Thymus (tissue), 11 donors: Measurements from ENCODE around the gene TNS3. TPM values are rescaled to one million over a fixed set of nuclear protein-coding genes. Genes with fewer than 3 reads are reported as not detected.

Experiments
- DNase-seq, 9 donors: peaks; one replicate each; pipeline ENCODE4 v3.0.0-alpha.2; 2013; ENCODE audit warnings: low spot score in 9 of 9, low read depth in 6 of 9, missing footprints in 1 of 9
- H3K27ac ChIP-seq, 2 donors: one replicate each; pipeline ENCODE4 v1.5.1; 2013; ENCODE audit warnings: control low read depth in 1 of 2, low read depth in 1 of 2, low read length in 1 of 2, mild to moderate bottlenecking in 1 of 2, moderate library complexity in 1 of 2
- H3K27me3 ChIP-seq, 2 donors: one replicate each; pipeline ENCODE4 v1.5.1; 2013; ENCODE audit warnings: low read length in 1 of 2; ENCODE audit not compliant: control insufficient read depth in 2 of 2, insufficient read depth in 1 of 2
- H3K36me3 ChIP-seq, 2 donors: one replicate each; pipeline ENCODE4 v1.5.1; 2013; ENCODE audit warnings: low read length in 1 of 2, mild to moderate bottlenecking in 1 of 2, moderate library complexity in 1 of 2; ENCODE audit not compliant: control insufficient read depth in 2 of 2, insufficient read depth in 2 of 2
- H3K4me1 ChIP-seq, 2 donors: one replicate each; pipeline ENCODE4 v1.5.1; 2013; ENCODE audit warnings: low read length in 2 of 2; ENCODE audit not compliant: control insufficient read depth in 2 of 2, insufficient read depth in 2 of 2
- H3K4me3 ChIP-seq, 2 donors: one replicate each; pipeline ENCODE4 v1.5.1; 2013; ENCODE audit warnings: low read length in 2 of 2, control low read depth in 1 of 2, mild to moderate bottlenecking in 1 of 2
- H3K9me3 ChIP-seq, 2 donors: one replicate each; pipeline ENCODE4 v1.5.1; 2013; ENCODE audit warnings: low read length in 1 of 2, mild to moderate bottlenecking in 1 of 2; ENCODE audit not compliant: control insufficient read depth in 2 of 2, insufficient read depth in 1 of 2
- WGBS: extraction: QIAGEN DNeasy Blood & Tissue Kit; methylation state at CpG from one replicate; pipeline ENCODE4 v1.1.7; 2013; 5-methylcytosine and 5-hydroxymethylcytosine counted together
- polyA plus RNA-seq: library from polyadenylated mRNA; stranded (reverse); fragments of 200-250 nt; gene quantifications from one replicate; pipeline ENCODE4 v1.2.3, GENCODE V29; 2013
- total RNA-seq: library from RNA; stranded (reverse); fragments of 120-200 nt; gene quantifications from one replicate; pipeline ENCODE4 v1.2.4, GENCODE V29; 2013
- donor health status: healthy.

TNS3 gene
- total and polyA plus RNA-seq, 2 donors: 5.9 to 6.2 TPM

DNA sequence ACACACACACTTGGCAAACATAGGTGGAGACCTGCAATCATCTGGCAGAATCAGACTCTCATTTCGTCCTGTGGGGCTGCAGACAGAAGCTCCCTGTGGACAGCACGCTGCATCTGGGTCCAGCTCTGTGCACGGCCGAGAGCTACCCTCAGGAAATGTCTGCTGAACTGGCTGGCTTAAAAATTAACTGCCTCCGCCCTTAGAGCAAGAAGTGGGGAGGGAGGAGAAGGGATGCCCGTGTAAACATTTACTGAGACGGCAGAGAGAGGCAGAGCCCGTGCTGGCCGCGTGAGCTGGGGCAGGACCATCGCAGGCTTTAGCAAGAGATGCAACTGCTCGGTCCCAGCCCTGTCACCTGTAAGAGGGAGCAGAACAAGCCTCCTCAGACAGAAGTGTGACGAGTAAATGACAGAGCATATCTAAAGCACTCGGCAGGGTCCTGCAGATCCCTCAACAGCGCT, 81.8 kb downstream of the TNS3 start:
- 86% methylated on average over 15 of the region's 15 CpGs for WGBS
- Histone ChIP-seq H3K36me3 (no peaks in the 10 kb centered on the region), H3K27ac (no peak overlapping the region), H3K4me1 (peaks cover 0 to 24% of the 10 kb centered on the region in 2 donors), H3K4me3 (no peak overlapping the region), H3K9me3 (no peaks in the 10 kb centered on the region), H3K27me3 (no peaks in the 10 kb centered on the region)
- no peak for DNase-seq

- Histone ChIP-seq H3K4me1 (peaks cover 0 to 29% of the 10 kb centered on the region in 2 donors), H3K27ac (no peak overlapping the region)
- WGBS: 90% methylated on average over 17 of the region's 17 CpGs
These were observed 83.5 kb downstream of the TNS3 start for GRCh38 chr7:47498229-47499056.

DNA sequence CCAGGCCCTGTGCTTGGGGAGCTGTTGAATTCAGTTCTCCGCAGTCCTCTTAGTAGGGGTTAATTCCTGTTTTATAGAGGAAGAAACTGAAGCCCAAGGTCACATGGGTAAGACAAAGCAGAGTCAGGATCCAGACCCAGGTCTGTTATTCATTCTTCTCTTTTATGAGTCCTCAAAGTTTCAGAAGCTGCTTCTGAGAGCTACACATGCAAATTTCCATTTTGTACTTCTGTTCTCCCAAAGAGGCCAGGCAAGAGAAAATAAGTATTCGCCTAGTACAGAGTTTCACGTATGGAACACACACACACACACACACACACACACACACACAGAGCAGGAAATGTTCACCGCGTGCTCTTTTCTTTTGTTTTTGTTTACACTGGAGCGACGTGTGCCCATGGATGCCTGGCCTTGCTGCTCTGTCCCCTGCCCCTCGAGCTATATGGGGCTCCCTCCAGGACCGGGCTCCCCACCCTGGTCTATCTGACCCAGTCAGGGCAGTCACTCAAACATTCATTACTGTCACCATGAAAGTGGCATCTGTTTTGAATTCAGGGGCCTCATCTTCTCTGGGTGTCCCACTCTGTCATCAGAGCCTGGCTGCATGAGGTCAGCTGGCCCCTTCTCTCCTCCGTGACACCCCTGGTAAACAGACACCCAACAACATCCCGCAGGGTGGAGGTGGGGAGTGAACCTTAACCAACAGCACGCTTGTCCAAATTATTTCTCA, 84.4 kb downstream of the TNS3 start:
- H3K4me1 ChIP-seq: peaks cover 0 to 29% of the 10 kb centered on the region in 2 donors
- no peaks in the 10 kb centered on the region for H3K9me3 ChIP-seq
- DNase-seq: no peak
- H3K27ac ChIP-seq: no peak overlapping the region
- no peaks in the 10 kb centered on the region for H3K36me3 ChIP-seq
- no peak overlapping the region for H3K4me3 ChIP-seq
- H3K27me3 ChIP-seq: no peaks in the 10 kb centered on the region
- WGBS: 60% methylated on average over 12 of the region's 12 CpGs

More at GRCh38 chr7:47498229-47499056, 83.5 kb downstream of the TNS3 start:
- Histone ChIP-seq H3K36me3 (no peaks in the 10 kb centered on the region), H3K9me3 (no peaks in the 10 kb centered on the region), H3K27me3 (no peaks in the 10 kb centered on the region), H3K4me3 (no peak overlapping the region)
- no peak for DNase-seq

DNA sequence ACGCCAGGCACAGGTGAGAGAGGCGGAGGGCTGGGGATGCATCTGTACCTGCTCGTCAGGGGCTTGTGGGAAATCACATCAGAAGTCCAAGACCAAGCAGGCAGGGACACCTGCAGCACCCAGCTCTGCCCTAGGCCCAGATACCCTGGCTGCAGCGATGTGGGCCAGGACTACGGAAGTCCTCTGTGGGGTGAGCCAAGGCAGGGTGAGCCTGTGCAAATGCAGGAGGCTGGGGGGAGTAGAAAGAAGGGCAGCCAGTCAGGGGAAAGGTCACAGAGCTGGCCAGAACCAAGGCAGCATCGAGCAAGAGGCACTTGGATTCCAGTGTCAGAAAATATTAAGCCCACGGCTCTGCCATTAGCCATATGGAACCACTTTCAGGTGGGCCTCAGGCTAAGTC, 85.2 kb downstream of the TNS3 start:
- no peak for DNase-seq
- Histone ChIP-seq H3K36me3 (no peaks in the 10 kb centered on the region), H3K4me3 (no peak overlapping the region), H3K27ac (no peak overlapping the region), H3K27me3 (no peaks in the 10 kb centered on the region), H3K4me1 (peaks cover 0 to 29% of the 10 kb centered on the region in 2 donors), H3K9me3 (no peaks in the 10 kb centered on the region)
- 96% methylated on average over 7 of the region's 7 CpGs for whole genome bisulfite sequencing

DNA sequence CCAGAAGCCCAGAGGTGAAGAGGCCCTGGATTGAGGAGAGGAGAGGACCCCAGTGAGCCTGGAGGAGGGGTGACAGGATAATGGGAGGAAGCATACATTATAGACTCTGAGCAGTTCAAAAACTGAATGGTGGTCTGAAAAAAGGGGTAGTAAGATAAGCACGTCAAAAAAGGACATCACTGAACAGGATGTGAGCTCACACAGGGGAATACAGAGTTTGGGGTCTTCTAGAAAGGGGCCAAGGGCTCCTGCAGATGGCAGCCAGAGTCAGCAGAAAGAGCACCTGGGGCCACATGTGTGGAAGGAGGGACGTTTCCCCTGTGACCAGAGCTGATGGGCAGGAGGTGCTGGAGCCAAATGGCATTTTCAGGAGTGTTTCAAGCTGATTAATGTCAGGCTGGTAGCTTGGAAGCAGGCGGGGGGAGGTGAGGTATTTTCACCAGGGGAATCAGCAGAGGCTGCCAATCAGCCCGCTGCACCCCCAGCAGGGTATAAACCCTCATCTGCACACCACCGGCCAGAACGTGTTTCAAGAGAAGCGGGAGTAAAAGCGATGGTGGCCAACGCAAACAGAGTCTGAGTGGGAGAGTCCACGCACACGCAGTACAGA, 85.8 kb downstream of the TNS3 start:
- WGBS: 83% methylated on average over 11 of the region's 11 CpGs
- Histone ChIP-seq H3K36me3 (no peaks in the 10 kb centered on the region), H3K4me3 (no peak overlapping the region), H3K27ac (no peak overlapping the region), H3K4me1 (peaks cover 0 to 29% of the 10 kb centered on the region in 2 donors), H3K27me3 (no peaks in the 10 kb centered on the region), H3K9me3 (no peaks in the 10 kb centered on the region)
- DNase-seq: no peak

GRCh38 chr7:47493976-47494911, 87.7 kb downstream of the TNS3 start:
- Histone ChIP-seq H3K4me3 (no peak overlapping the region), H3K27ac (no peak overlapping the region), H3K4me1 (peaks cover 0 to 29% of the 10 kb centered on the region in 2 donors), H3K27me3 (no peaks in the 10 kb centered on the region), H3K36me3 (no peaks in the 10 kb centered on the region), H3K9me3 (no peaks in the 10 kb centered on the region)
- DNase-seq: no peak
- WGBS: 38% methylated on average over 14 of the region's 14 CpGs

DNA sequence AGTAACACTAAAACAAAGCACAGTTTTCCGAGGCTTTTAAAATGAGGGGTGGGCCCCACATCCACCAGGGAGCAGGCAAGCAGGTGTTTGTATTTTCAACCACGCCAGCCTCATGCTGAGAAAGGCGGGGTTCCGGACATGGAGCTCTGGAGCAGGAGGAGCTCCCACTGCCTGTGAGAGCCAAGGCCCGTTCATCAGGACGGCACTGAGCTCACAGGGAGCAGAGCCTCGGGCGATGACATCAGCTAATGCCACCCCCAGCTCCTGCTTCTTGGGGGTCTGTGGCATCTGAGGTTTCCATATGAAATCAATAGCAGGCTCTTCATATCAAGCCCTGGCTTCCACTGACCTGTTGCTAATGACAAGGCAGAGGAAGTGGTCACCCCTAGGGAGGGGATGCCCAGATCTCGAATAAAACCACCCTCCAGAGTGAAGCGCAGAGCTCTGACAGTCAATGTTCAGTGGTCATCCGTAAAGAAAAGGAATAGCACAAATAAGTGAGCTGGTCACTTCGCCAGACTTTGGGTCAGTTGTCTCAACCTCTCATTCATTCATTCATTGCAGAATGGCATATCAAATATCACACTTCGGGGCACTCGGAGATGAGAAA, 89.1 kb downstream of the TNS3 start:
- peaks cover 0 to 25% of the 10 kb centered on the region in 2 donors for H3K4me1 ChIP-seq
- H3K27ac ChIP-seq: no peak overlapping the region
- no peaks in the 10 kb centered on the region for H3K9me3 ChIP-seq
- 92% methylated on average over 14 of the region's 14 CpGs for WGBS
- H3K4me3 ChIP-seq: no peak overlapping the region
- DNase-seq: no peak
- H3K36me3 ChIP-seq: no peaks in the 10 kb centered on the region
- H3K27me3 ChIP-seq: no peaks in the 10 kb centered on the region

- H3K4me3 ChIP-seq: no peak overlapping the region
- no peak for DNase-seq
- WGBS: 96% methylated on average over 24 of the region's 24 CpGs
- H3K27me3 ChIP-seq: no peaks in the 10 kb centered on the region
- H3K36me3 ChIP-seq: no peaks in the 10 kb centered on the region
- peaks cover 0 to 8% of the 10 kb centered on the region in 2 donors for H3K4me1 ChIP-seq
- no peaks in the 10 kb centered on the region for H3K9me3 ChIP-seq
- H3K27ac ChIP-seq: no peak overlapping the region
These were observed 91.2 kb downstream of the TNS3 start for GRCh38 chr7:47490501-47491265.
